Measurements from ENCODE around the gene NETO2. TPM values are rescaled to one million over a fixed set of nuclear protein-coding genes. Genes with fewer than 3 reads are reported as not detected.
"Not testable (repeated sequence)": the region's sequence is repeated elsewhere in the genome, so short reads cannot be mapped to it uniquely, and the experiment has no call there.

Gene NETO2
- total and polyA plus RNA-seq, 9 of the 15 experiments (the other 6 are each of a cell fraction or from before 2014, with no cell fraction given), result 4.1 to 37.0 (median 22.2) TPM

GRCh38 chr16:47152501-47152900 lies 8.8 kb upstream of the NETO2 start:
- intact Hi-C loops (cut with micrococcal nuclease); BruUV-seq (replicated peaks): not testable (repeated sequence)

GRCh38 chr16:47150067-47150466 lies 6.3 kb upstream of the NETO2 start:
- Histone ChIP-seq H3K4me3 (no peak overlapping the region), H4K20me1 (replicated peaks; ENCODE audit: control insufficient read depth, insufficient read depth, low read length) (no peaks in the 10 kb centered on the region), H3K79me2 (ENCODE audit: control insufficient read depth, insufficient read depth, low read length) (no peaks in the 10 kb centered on the region), H2AFZ (ENCODE audit: low read depth, low read length) (no peak overlapping the region), H3K36me3 (ENCODE audit: control insufficient read depth, insufficient read depth, low read length) (peaks cover 11% of the 10 kb centered on the region; the same call in 2 of the 3 replicates), H3K4me2 (ENCODE audit: insufficient read depth, low read length) (no peak overlapping the region), H3K9me1 (ENCODE audit: control insufficient read depth, insufficient read depth, low read length) (no peaks in the 10 kb centered on the region), H3K9ac (ENCODE audit: insufficient read depth in 1 of 2, low read depth in 2 of 2, low read length in 2 of 2) (no peak overlapping the region), H3K27ac (ENCODE audit: extremely low read depth, low read depth, low read length) (no peak overlapping the region), H3K9me3 (replicated peaks; ENCODE audit: control insufficient read depth, insufficient read depth, low read depth, low read length) (0 out of 2 replicates have a peak, but pooled peaks cover 2% of the 10 kb centered on the region), H3K27me3 (ENCODE audit: control insufficient read depth in 2 of 2, insufficient read depth in 2 of 2, low read length in 2 of 2) (no peaks in the 10 kb centered on the region), H3K4me1 (replicated peaks in 1 of 2; ENCODE audit: control insufficient read depth in 2 of 2, insufficient read depth in 2 of 2, low read length in 2 of 2) (peaks cover 5% of the 10 kb centered on the region in 2 experiments; a peak in 3 of 5 replicates)
- ChIA-PET CTCF (ENCODE audit: low intra/inter-chr PET ratio) (no interaction called here), POLR2A (no interaction called here)
- FAIRE-seq (no peak), ATAC-seq (no peak; the same call in 2 of the 3 replicates), DNase-seq (ENCODE audit: extremely low read depth in 1 of 4, low spot score in 3 of 4) (no peak)
- BruUV-seq (replicated peaks), result no TSS peak
- in situ Hi-C loops (cut with MboI) (no loop called here), intact Hi-C loops (cut with micrococcal nuclease) (no loop called here)
- 84% methylated on average over 3 of the region's 3 CpGs for WGBS (ENCODE audit: insufficient coverage, low coverage, missing lambda C conversion rate)
- TF ChIP-seq CEBPZ (IDR thresholded peaks at IDR 0.05; ENCODE audit: borderline replicate concordance, low read depth, low read length) (no peak), ZNF639 (CRISPR knock-in tag; conservative IDR thresholded peaks at IDR 0.05 in 1 of 2, IDR thresholded peaks at IDR 0.05 in 1 of 2) (no peak), HDAC2 (IDR thresholded peaks at IDR 0.05) (no peak), NR2C1 (IDR thresholded peaks at IDR 0.05) (no peak), NR2C1 (tag; IDR thresholded peaks at IDR 0.05) (no peak), ZFP36 (IDR thresholded peaks at IDR 0.05; ENCODE audit: low read depth, low read length, partially characterized antibody) (no peak), ASH1L (IDR thresholded peaks at IDR 0.05; ENCODE audit: borderline replicate concordance, low read depth, partially characterized antibody) (no peak), TBP (optimal IDR thresholded peaks at IDR 0.05; ENCODE audit: low read depth, low read length) (no peak), ZNF23 (CRISPR knock-in tag; IDR thresholded peaks at IDR 0.05) (no peak), KDM5B (IDR thresholded peaks at IDR 0.05; ENCODE audit: insufficient replicate concordance, low read depth, low read length) (no peak)

More at GRCh38 chr16:47152501-47152900, 8.8 kb upstream of the NETO2 start:
- H3K27me3 ChIP-seq (ENCODE audit: control insufficient read depth in 2 of 2, insufficient read depth in 2 of 2, low read length in 2 of 2); DNase-seq (ENCODE audit: extremely low read depth in 1 of 4, low spot score in 3 of 4); ATAC-seq; H3K9me3 ChIP-seq (replicated peaks; ENCODE audit: control insufficient read depth, insufficient read depth, low read depth, low read length); H3K4me3 ChIP-seq; H3K79me2 ChIP-seq (ENCODE audit: control insufficient read depth, insufficient read depth, low read length); CTCF ChIA-PET (ENCODE audit: low intra/inter-chr PET ratio); H3K9ac ChIP-seq (ENCODE audit: insufficient read depth in 1 of 2, low read depth in 2 of 2, low read length in 2 of 2); H2AFZ ChIP-seq (ENCODE audit: low read depth, low read length); H3K4me1 ChIP-seq (replicated peaks in 1 of 2; ENCODE audit: control insufficient read depth in 2 of 2, insufficient read depth in 2 of 2, low read length in 2 of 2); H3K4me2 ChIP-seq (ENCODE audit: insufficient read depth, low read length); FAIRE-seq; POLR2A ChIA-PET; H3K9me1 ChIP-seq (ENCODE audit: control insufficient read depth, insufficient read depth, low read length); H3K27ac ChIP-seq (ENCODE audit: extremely low read depth, low read depth, low read length); in situ Hi-C loops (cut with MboI); H4K20me1 ChIP-seq (replicated peaks; ENCODE audit: control insufficient read depth, insufficient read depth, low read length): not testable (repeated sequence)
- H3K36me3 ChIP-seq (ENCODE audit: control insufficient read depth, insufficient read depth, low read length), result peaks cover 26% of the 10 kb centered on the region
- 92% methylated on average over 9 of the region's 9 CpGs for WGBS (ENCODE audit: insufficient coverage, low coverage, missing lambda C conversion rate)
- TF ChIP-seq CBX3 (IDR thresholded peaks at IDR 0.05; ENCODE audit: borderline replicate concordance in 1 of 2, low read length in 2 of 2), result 0 out of 3 replicates have a peak, but pooled peaks of 1 of the 2 experiments have one; percentile 19
